Spleen (tissue), 11 donors: ENCODE measurements around the gene WBP4. TPM values are rescaled to one million over a fixed set of nuclear protein-coding genes. Genes with fewer than 3 reads are reported as not detected.
A peak's percentile ranks its signal among the peaks of the same experiment; 100 is the strongest.

Source experiments
- DNase-seq: peaks from one replicate; pipeline ENCODE4 v3.0.0-alpha.2; 2020
- H3K27ac ChIP-seq, 8 donors: fragments of 200-600 bp; sonication (generic) in 7 of 8; 1 replicate in 4 of 8; 2 replicates in 4 of 8; pipeline versions ENCODE4 v1.5.0 to v1.8.0; 2016 to 2021; ENCODE audit warnings: inconsistent platforms in 4 of 8, mild to moderate bottlenecking in 4 of 8, moderate library complexity in 1 of 8
- H3K27me3 ChIP-seq, 7 donors: fragments of 200-600 bp; sonication (generic) in 6 of 7; replicated peaks in 1 of 7; 1 replicate in 4 of 7; 2 replicates in 3 of 7; pipeline versions ENCODE4 v1.5.0 to v1.8.0; 2016 to 2021; ENCODE audit warnings: inconsistent platforms in 3 of 7, mild to moderate bottlenecking in 1 of 7
- H3K36me3 ChIP-seq, 6 donors: fragments of 200-600 bp; sonication (generic) in 5 of 6; 1 replicate in 4 of 6; 2 replicates in 2 of 6; pipeline versions ENCODE4 v1.5.0 to v1.8.0; 2016 to 2021; ENCODE audit warnings: inconsistent platforms in 2 of 6
- H3K4me1 ChIP-seq, 6 donors: fragments of 200-600 bp; sonication (generic) in 5 of 6; 1 replicate in 3 of 6; 2 replicates in 3 of 6; pipeline versions ENCODE4 v1.5.0 to v1.8.0; 2016 to 2021; ENCODE audit warnings: inconsistent platforms in 3 of 6
- H3K4me3 ChIP-seq, 8 donors: fragments of 200-600 bp; sonication (generic) in 7 of 8; 1 replicate in 4 of 8; 2 replicates in 4 of 8; pipeline versions ENCODE4 v1.5.0 to v1.8.0; 2016 to 2021; ENCODE audit warnings: inconsistent platforms in 4 of 8, mild to moderate bottlenecking in 4 of 8, moderate library complexity in 2 of 8
- H3K9me3 ChIP-seq, 8 donors: fragments of 200-600 bp; sonication (generic) in 7 of 8; 1 replicate in 4 of 8; 2 replicates in 4 of 8; pipeline versions ENCODE4 v1.5.0 to v1.8.0; 2016 to 2021; ENCODE audit warnings: inconsistent platforms in 4 of 8
- CTCF ChIP-seq, 11 experiments: fragments of 200-600 bp in 7 of 11; fragments of 450-650 bp in 4 of 11; sonication (generic) in 4 of 11; IDR thresholded peaks in 8 of 11; conservative IDR thresholded peaks in 3 of 11; 1 replicate in 7 of 11; 2 replicates in 4 of 11; pipeline versions ENCODE4 v1.4.0 to v1.8.0; 2016 to 2021; ENCODE audit warnings: antibody characterized with exemption in 11 of 11, inconsistent platforms in 4 of 11, mild to moderate bottlenecking in 1 of 11
- POLR2A ChIP-seq, 3 donors: fragments of 450-650 bp; IDR thresholded peaks; one replicate each; pipeline ENCODE4 v1.5.1; 2017; ENCODE audit warnings: antibody characterized with exemption in 3 of 3, mild to moderate bottlenecking in 1 of 3
- POLR2AphosphoS5 ChIP-seq, 3 donors: sonication (generic); formaldehyde crosslinking; IDR thresholded peaks; one replicate each; pipeline ENCODE4 v1.5.1; 2017; ENCODE audit warnings: antibody characterized with exemption in 3 of 3
- WGBS, 5 donors: extraction: QIAGEN DNeasy Blood & Tissue Kit in 3 of 5; methylation state at CpG; one replicate each; pipeline versions ENCODE4 v1.1.5 to v1.1.7; 2013 to 2018; 5-methylcytosine and 5-hydroxymethylcytosine counted together
- intact Hi-C: fragments of 100-400 bp; cut with DNase I; formaldehyde crosslinking; loops from one replicate; pipeline ENCODE4 v1.15.0; 2023; ENCODE audit warnings: low total_unique reads
- polyA plus RNA-seq, 3 donors: library from polyadenylated mRNA; stranded (reverse); fragments of 200-250 nt; gene quantifications; one replicate each; pipeline ENCODE4 v1.2.1, GENCODE V29; 2013
- total RNA-seq, 7 donors: library from RNA; depleted of rRNA in 3 of 7; stranded (reverse); fragments of >200 nt in 3 of 7; fragmentation: NEBNext Ultra II Directional in 4 of 7; extraction: Animal tissue kit (Norgen Biotek cat#: 25700) in 4 of 7; gene quantifications; one replicate each; pipeline versions ENCODE4 v1.1.0 to v1.2.1, GENCODE V29; 2016 to 2021
- donor health status: healthy with polysubstance abuse.
- donor health status: DM: no; HTN: no; CAD: no; lungs with moderate emphysema.
- donor health status: DM: no; HTN: no; CAD: no.
- donor health status: Bipolar disorder and iron deficiency.
- donor health status: healthy.
- donor health status: DM: no; HTN: no; CAD: no.
- donor health status: DM: yes; HTN: yes; CAD: no.

The WBP4 gene
- total and polyA plus RNA-seq, 10 donors = 7.0 to 9.2 (median 8.4) TPM

GRCh38 chr13:41060082-41060723 is 1.1 kb upstream of the WBP4 start:
- intact Hi-C loops = no loop called here
- Histone ChIP-seq H3K36me3 (peaks cover 0 to 18% (median 4%) of the 10 kb centered on the region in 6 donors), H3K4me1 (peaks cover 12 to 81% (median 61%) of the 10 kb centered on the region in 6 donors), H3K27me3 (no peaks in the 10 kb centered on the region), H3K9me3 (no peaks in the 10 kb centered on the region), H3K27ac (peak overlapping the region; percentile 81 to 98 (median 97)), H3K4me3 (peak overlapping the region; percentile 68 to 97 (median 86))
- peak; percentile 94 for DNase-seq
- TF ChIP-seq POLR2AphosphoS5 (IDR thresholded peaks at IDR 0.05) (peak; percentile 86 to 91 (median 91)), CTCF (IDR thresholded peaks at IDR 0.05 in 8 of 11, conservative IDR thresholded peaks at IDR 0.05 in 3 of 11) (peak in 5 of 11 experiments; percentile 4 to 40 (median 28)), POLR2A (IDR thresholded peaks at IDR 0.05) (peak in 2 of 3 donors; percentile 7 to 45)
- 0 to 1% (median 1%) methylated on average over 43 to 57 of the region's 57 CpGs for WGBS, 5 donors

GRCh38 chr13:41060724-41061074 is 610 bp upstream of the WBP4 start:
- peaks cover 0 to 23% (median 9%) of the 10 kb centered on the region in 6 donors for H3K36me3 ChIP-seq
- peaks cover 12 to 80% (median 58%) of the 10 kb centered on the region in 6 donors for H3K4me1 ChIP-seq
- peak overlapping the region; percentile 68 to 97 (median 86) for H3K4me3 ChIP-seq
- intact Hi-C loops = no loop called here
- no peak for TF ChIP-seq POLR2A (IDR thresholded peaks at IDR 0.05)
- peak in 1 of 3 donors; percentile 73 for TF ChIP-seq POLR2AphosphoS5 (IDR thresholded peaks at IDR 0.05)
- H3K27me3 ChIP-seq = no peaks in the 10 kb centered on the region
- WGBS, 5 donors = 0 to 1% (median 0%) methylated on average over 31 to 35 of the region's 35 CpGs
- H3K27ac ChIP-seq = peak overlapping the region; percentile 81 to 98 (median 97)
- H3K9me3 ChIP-seq = no peaks in the 10 kb centered on the region
- DNase-seq = peak; percentile 97

GRCh38 chr13:41061914-41062837 is 867 bp downstream of the WBP4 start:
- Histone ChIP-seq H3K4me1 (peaks cover 12 to 66% (median 45%) of the 10 kb centered on the region in 6 donors), H3K36me3 (peaks cover 0 to 37% (median 24%) of the 10 kb centered on the region in 6 donors), H3K27ac (peak overlapping the region; percentile 81 to 98 (median 97)), H3K9me3 (no peaks in the 10 kb centered on the region), H3K4me3 (peak overlapping the region; percentile 68 to 97 (median 86)), H3K27me3 (no peaks in the 10 kb centered on the region)
- intact Hi-C loops = no loop called here
- DNase-seq = no peak
- WGBS, 5 donors = 6 to 10% (median 8%) methylated on average over 21 to 24 of the region's 24 CpGs
- TF ChIP-seq POLR2AphosphoS5 (IDR thresholded peaks at IDR 0.05) (no peak), CTCF (IDR thresholded peaks at IDR 0.05 in 8 of 11, conservative IDR thresholded peaks at IDR 0.05 in 3 of 11) (no peak), POLR2A (IDR thresholded peaks at IDR 0.05) (no peak)

- Histone ChIP-seq H3K36me3 (peaks cover 0 to 61% (median 42%) of the 10 kb centered on the region in 6 donors), H3K27ac (no peak overlapping the region), H3K4me3 (no peak overlapping the region), H3K9me3 (no peaks in the 10 kb centered on the region), H3K27me3 (no peaks in the 10 kb centered on the region), H3K4me1 (peaks cover 12 to 43% (median 25%) of the 10 kb centered on the region in 6 donors)
- 68 to 81% (median 77%) methylated on average over 2 of the region's 2 CpGs for WGBS, 5 donors
- no peak for TF ChIP-seq POLR2A (IDR thresholded peaks at IDR 0.05)
- TF ChIP-seq POLR2AphosphoS5 (IDR thresholded peaks at IDR 0.05) = no peak
- TF ChIP-seq CTCF (IDR thresholded peaks at IDR 0.05 in 8 of 11, conservative IDR thresholded peaks at IDR 0.05 in 3 of 11) = no peak
- intact Hi-C loops = no loop called here
- DNase-seq = no peak
These were observed 3.2 kb downstream of the WBP4 start for GRCh38 chr13:41064493-41064892.
